Measurements from ENCODE around the gene GXYLT2.
"Not testable (repeated sequence)": the region's sequence is repeated elsewhere in the genome, so short reads cannot be mapped to it uniquely, and the experiment has no call there.

GXYLT2 gene

GRCh38 chr3:72892870-72893269 is 5.0 kb downstream of the GXYLT2 start:
- DNase-seq, result no peak

GRCh38 chr3:72894976-72895552 is 7.2 kb downstream of the GXYLT2 start:
- no peak for DNase-seq

GRCh38 chr3:72896996-72897757 is 9.3 kb downstream of the GXYLT2 start:
- no peak for DNase-seq

- DNase-seq, result no peak
Measured at GRCh38 chr3:72897758-72898007, 9.8 kb downstream of the GXYLT2 start.

- no peak for DNase-seq
Measured at GRCh38 chr3:72899349-72899765, 11.5 kb downstream of the GXYLT2 start.

GRCh38 chr3:72900048-72900447 is 12.2 kb downstream of the GXYLT2 start:
- DNase-seq, result no peak

- DNase-seq, result no peak
Measured at GRCh38 chr3:72901840-72902239, 14.0 kb downstream of the GXYLT2 start.

- DNase-seq, result no peak
Measured at GRCh38 chr3:72903004-72903403, 15.2 kb downstream of the GXYLT2 start.

GRCh38 chr3:72904163-72904562 is 16.3 kb downstream of the GXYLT2 start:
- DNase-seq, result no peak

GRCh38 chr3:72906154-72906553 is 18.3 kb downstream of the GXYLT2 start:
- DNase-seq, result no peak

GRCh38 chr3:72907131-72907711 is 19.4 kb downstream of the GXYLT2 start:
- no peak for DNase-seq

- no peak for DNase-seq
Measured at GRCh38 chr3:72907731-72908620, 20.1 kb downstream of the GXYLT2 start.

GRCh38 chr3:72909591-72909990 is 21.7 kb downstream of the GXYLT2 start:
- no peak for DNase-seq

GRCh38 chr3:72912532-72912931 is 24.7 kb downstream of the GXYLT2 start:
- no peak for DNase-seq

- DNase-seq, result no peak
Measured at GRCh38 chr3:72914383-72914782, 26.5 kb downstream of the GXYLT2 start.

- DNase-seq, result no peak
Measured at GRCh38 chr3:72916250-72916649, 28.4 kb downstream of the GXYLT2 start.

GRCh38 chr3:72919520-72919919 is 31.7 kb downstream of the GXYLT2 start:
- DNase-seq, result no peak

GRCh38 chr3:72924055-72924454 is 36.2 kb downstream of the GXYLT2 start:
- no peak for DNase-seq

- not testable (repeated sequence) for DNase-seq
Measured at GRCh38 chr3:72928781-72929735, 41.2 kb downstream of the GXYLT2 start.

GRCh38 chr3:72930754-72931153 is 42.9 kb downstream of the GXYLT2 start:
- DNase-seq, result no peak

GRCh38 chr3:72932416-72932815 is 44.6 kb downstream of the GXYLT2 start:
- DNase-seq, result no peak

- DNase-seq, result no peak
Measured at GRCh38 chr3:72938471-72939265, 50.8 kb downstream of the GXYLT2 start.

Data from NK-92 treated with Interleukin-12 subunit alpha and Interleukin-12 subunit beta, amount 100 ng/mL, for 24 hours (cell line).